ENCODE data around the gene ZNF487.

DNA sequence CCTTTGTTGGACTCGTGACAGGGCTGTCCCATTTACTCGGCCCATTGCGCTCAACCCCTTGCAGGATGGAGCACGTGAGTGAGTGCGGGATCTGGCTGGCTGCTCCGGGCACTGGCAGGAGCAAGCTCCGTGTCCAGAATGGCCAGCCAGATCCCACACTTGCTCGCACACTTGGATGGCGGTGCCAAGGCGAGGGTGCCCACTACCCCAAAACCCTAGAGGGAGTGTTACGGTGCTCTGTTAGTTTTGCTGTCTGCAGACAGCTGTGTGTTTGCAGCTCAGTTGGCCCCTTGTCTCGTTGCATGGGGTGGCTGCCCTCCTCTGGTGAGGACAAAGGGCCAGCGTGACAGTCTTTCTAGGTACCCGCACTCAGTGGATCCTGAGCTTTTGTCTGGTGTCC lies 34.2 kb downstream of the ZNF487 start:
- no peak for TF ChIP-seq EZH2 (IDR thresholded peaks at IDR 0.05; ENCODE audit: borderline replicate concordance, insufficient read depth, low read depth, low read length, poor library complexity, severe bottlenecking)
- TF ChIP-seq, protein P1, sequence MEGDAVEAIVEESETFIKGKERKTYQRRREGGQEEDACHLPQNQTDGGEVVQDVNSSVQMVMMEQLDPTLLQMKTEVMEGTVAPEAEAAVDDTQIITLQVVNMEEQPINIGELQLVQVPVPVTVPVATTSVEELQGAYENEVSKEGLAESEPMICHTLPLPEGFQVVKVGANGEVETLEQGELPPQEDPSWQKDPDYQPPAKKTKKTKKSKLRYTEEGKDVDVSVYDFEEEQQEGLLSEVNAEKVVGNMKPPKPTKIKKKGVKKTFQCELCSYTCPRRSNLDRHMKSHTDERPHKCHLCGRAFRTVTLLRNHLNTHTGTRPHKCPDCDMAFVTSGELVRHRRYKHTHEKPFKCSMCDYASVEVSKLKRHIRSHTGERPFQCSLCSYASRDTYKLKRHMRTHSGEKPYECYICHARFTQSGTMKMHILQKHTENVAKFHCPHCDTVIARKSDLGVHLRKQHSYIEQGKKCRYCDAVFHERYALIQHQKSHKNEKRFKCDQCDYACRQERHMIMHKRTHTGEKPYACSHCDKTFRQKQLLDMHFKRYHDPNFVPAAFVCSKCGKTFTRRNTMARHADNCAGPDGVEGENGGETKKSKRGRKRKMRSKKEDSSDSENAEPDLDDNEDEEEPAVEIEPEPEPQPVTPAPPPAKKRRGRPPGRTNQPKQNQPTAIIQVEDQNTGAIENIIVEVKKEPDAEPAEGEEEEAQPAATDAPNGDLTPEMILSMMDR (IDR thresholded peaks at IDR 0.05): no peak

Measured in B cell (primary cell).